DND-41 (cell line): ENCODE results near the gene DPYD.

Source experiments
- ATAC-seq: fragments of 200-7000 bp; cut with Tn5 transposase; 3 replicates; pipeline ENCODE4 v1.9.1; 2021; ENCODE audit warnings: low read depth; ENCODE audit not compliant: insufficient read depth
- DNase-seq: peaks from one replicate; pipeline ENCODE4 v3.0.0-alpha.2; 2020
- H2AFZ ChIP-seq: 2 replicates; pipeline ENCODE4 v1.6.0; 2012; ENCODE audit warnings: low read depth, low read length
- H3K27ac ChIP-seq: 2 replicates; pipeline ENCODE4 v1.5.1; 2012; ENCODE audit warnings: low read length, inconsistent platforms
- H3K27me3 ChIP-seq: fragments of 200-600 bp; sonication (generic); 2 replicates; pipeline ENCODE4 v1.6.0; 2012; ENCODE audit warnings: low read length, mild to moderate bottlenecking, inconsistent platforms; ENCODE audit not compliant: insufficient read depth, poor library complexity
- H3K36me3 ChIP-seq: 2 replicates; pipeline ENCODE4 v1.5.1; 2012; ENCODE audit warnings: low read length, inconsistent platforms; ENCODE audit not compliant: insufficient read depth
- H3K4me1 ChIP-seq: 2 replicates; pipeline ENCODE4 v1.5.1; 2012; ENCODE audit warnings: mild to moderate bottlenecking, low read length; ENCODE audit not compliant: insufficient read depth
- H3K4me2 ChIP-seq: 2 replicates; pipeline ENCODE4 v1.6.0; 2012; ENCODE audit warnings: mild to moderate bottlenecking, moderate library complexity, low read length, inconsistent platforms; ENCODE audit not compliant: insufficient read depth
- H3K4me3 ChIP-seq, 2 experiments: fragments of 200-600 bp in 1 of 2; shearing (Covaris generic) in 1 of 2; 2 replicates each; pipeline ENCODE4 v1.5.1; 2012 to 2016; ENCODE audit warnings: inconsistent platforms in 2 of 2, low read length in 2 of 2, mild to moderate bottlenecking in 2 of 2, low read depth in 1 of 2, moderate library complexity in 1 of 2
- H3K79me2 ChIP-seq: 2 replicates; pipeline ENCODE4 v1.6.0; 2012; ENCODE audit warnings: low read length, inconsistent platforms; ENCODE audit not compliant: insufficient read depth
- H3K9ac ChIP-seq: 2 replicates; pipeline ENCODE4 v1.6.0; 2012; ENCODE audit warnings: low read depth, mild to moderate bottlenecking, inconsistent platforms, low read length, moderate library complexity
- H3K9me3 ChIP-seq: 2 replicates; pipeline ENCODE4 v1.5.1; 2012; ENCODE audit warnings: low read length, moderate library complexity, mild to moderate bottlenecking, inconsistent platforms; ENCODE audit not compliant: insufficient read depth, severe bottlenecking
- H4K20me1 ChIP-seq: 2 replicates; pipeline ENCODE4 v1.6.0; 2012; ENCODE audit warnings: low read length; ENCODE audit not compliant: insufficient read depth
- CTCF ChIP-seq: IDR thresholded peaks from 2 replicates; pipeline ENCODE4 v1.5.1; 2012; ENCODE audit warnings: borderline replicate concordance, low read length, moderate library complexity, mild to moderate bottlenecking; ENCODE audit not compliant: poor library complexity, severe bottlenecking; ENCODE audit errors: extremely low read depth
- EZH2 ChIP-seq: IDR thresholded peaks from 3 replicates; pipeline ENCODE4 v1.6.1; 2012; ENCODE audit warnings: borderline replicate concordance, low read depth, mild to moderate bottlenecking, moderate library complexity, low read length, inconsistent platforms; ENCODE audit not compliant: severe bottlenecking

The DPYD gene

GRCh38 chr1:97069312-97069711, 851.5 kb downstream of the DPYD start:
- no peaks in the 10 kb centered on the region for H3K9me3 ChIP-seq
- no peak overlapping the region for H2AFZ ChIP-seq
- H4K20me1 ChIP-seq, result no peaks in the 10 kb centered on the region
- H3K4me1 ChIP-seq, result no peaks in the 10 kb centered on the region
- H3K27me3 ChIP-seq, result no peaks in the 10 kb centered on the region
- no peak overlapping the region for H3K27ac ChIP-seq
- TF ChIP-seq CTCF (no peak), EZH2 (no peak)
- H3K36me3 ChIP-seq, result no peaks in the 10 kb centered on the region
- H3K9ac ChIP-seq, result no peak overlapping the region
- H3K79me2 ChIP-seq, result no peaks in the 10 kb centered on the region
- ATAC-seq (no peak), DNase-seq (no peak)
- H3K4me3 ChIP-seq, result no peak overlapping the region
- no peak overlapping the region for H3K4me2 ChIP-seq

GRCh38 chr1:97066860-97067259, 854.0 kb downstream of the DPYD start:
- peaks cover 5% of the 10 kb centered on the region for H3K9me3 ChIP-seq
- H3K27me3 ChIP-seq, result no peaks in the 10 kb centered on the region
- DNase-seq (no peak), ATAC-seq (no peak)
- TF ChIP-seq EZH2, result no peak
- no peak for TF ChIP-seq CTCF
- H3K79me2 ChIP-seq, result no peaks in the 10 kb centered on the region
- no peak overlapping the region for H3K4me2 ChIP-seq
- no peak overlapping the region for H3K27ac ChIP-seq
- H3K9ac ChIP-seq, result no peak overlapping the region
- no peaks in the 10 kb centered on the region for H4K20me1 ChIP-seq
- no peaks in the 10 kb centered on the region for H3K36me3 ChIP-seq
- no peak overlapping the region for H3K4me3 ChIP-seq
- no peak overlapping the region for H2AFZ ChIP-seq
- H3K4me1 ChIP-seq, result no peaks in the 10 kb centered on the region

GRCh38 chr1:97063532-97063931, 857.3 kb downstream of the DPYD start:
- no peak overlapping the region for H3K27ac ChIP-seq
- no peak overlapping the region for H3K4me2 ChIP-seq
- H2AFZ ChIP-seq, result no peak overlapping the region
- no peak for DNase-seq
- TF ChIP-seq CTCF (no peak), EZH2 (no peak)
- H3K79me2 ChIP-seq, result no peaks in the 10 kb centered on the region
- no peaks in the 10 kb centered on the region for H3K4me1 ChIP-seq
- no peaks in the 10 kb centered on the region for H3K36me3 ChIP-seq
- H3K4me3 ChIP-seq, result no peak overlapping the region
- ATAC-seq, result no peak
- no peaks in the 10 kb centered on the region for H3K27me3 ChIP-seq
- no peaks in the 10 kb centered on the region for H4K20me1 ChIP-seq
- H3K9me3 ChIP-seq, result peaks cover 15% of the 10 kb centered on the region
- no peak overlapping the region for H3K9ac ChIP-seq

- H3K9me3 ChIP-seq, result peaks cover 25% of the 10 kb centered on the region
Observed at GRCh38 chr1:97061604-97062003, 859.2 kb downstream of the DPYD start.

More at GRCh38 chr1:97061604-97062003, 859.2 kb downstream of the DPYD start:
- H4K20me1 ChIP-seq, result no peaks in the 10 kb centered on the region
- TF ChIP-seq CTCF, result no peak
- TF ChIP-seq EZH2, result no peak
- peak; percentile 6 for DNase-seq
- no peak for ATAC-seq
- H2AFZ ChIP-seq, result no peak overlapping the region
- no peak overlapping the region for H3K4me2 ChIP-seq
- H3K27ac ChIP-seq, result no peak overlapping the region
- H3K36me3 ChIP-seq, result no peaks in the 10 kb centered on the region
- H3K4me1 ChIP-seq, result no peaks in the 10 kb centered on the region
- H3K4me3 ChIP-seq, result no peak overlapping the region
- H3K27me3 ChIP-seq, result no peaks in the 10 kb centered on the region
- no peaks in the 10 kb centered on the region for H3K79me2 ChIP-seq
- no peak overlapping the region for H3K9ac ChIP-seq
